Natural killer cell treated with Interleukin-12 subunit alpha and Interleukin-12 subunit beta and Interleukin-15 and Interleukin-18, amount 100 ng/mL, for 72 hours (primary cell): ENCODE data around the gene NMNAT3. TPM values are rescaled to one million over a fixed set of nuclear protein-coding genes. Genes with fewer than 3 reads are reported as not detected.
"Not testable (repeated sequence)": the region's sequence is repeated elsewhere in the genome, so short reads cannot be mapped to it uniquely, and the experiment has no call there.

ENCODE experiments used
- ATAC-seq, 2 donors: fragments of 150-1000 bp; cut with Tn5 transposase in 1 of 2; sonication (Bioruptor Pico), chemical (Tn5 transposase) in 1 of 2; 2 replicates each; pipeline ENCODE4 v1.10.0; 2021
- DNase-seq: peaks from one replicate; pipeline ENCODE4 v3.0.0; 2022; ENCODE audit warnings: low spot score
- H3K27ac Mint-ChIP-seq, 2 donors: 1 replicate in 1 of 2; 2 replicates in 1 of 2; pipeline ENCODE4 v1.8.0; 2022; ENCODE audit warnings: mixed read lengths in 2 of 2, mild to moderate bottlenecking in 1 of 2, moderate library complexity in 1 of 2
- H3K27me3 Mint-ChIP-seq, 2 donors: 1 replicate in 1 of 2; 2 replicates in 1 of 2; pipeline ENCODE4 v1.8.0; 2022; ENCODE audit warnings: mixed read lengths in 2 of 2
- H3K36me3 Mint-ChIP-seq: one replicate; pipeline ENCODE4 v1.8.0; 2022; ENCODE audit warnings: mixed read lengths
- H3K4me1 Mint-ChIP-seq, 2 donors: 1 replicate in 1 of 2; 2 replicates in 1 of 2; pipeline ENCODE4 v1.8.0; 2022; ENCODE audit warnings: low read depth in 2 of 2, mixed read lengths in 2 of 2, mild to moderate bottlenecking in 1 of 2
- H3K4me3 Mint-ChIP-seq: one replicate; pipeline ENCODE4 v1.8.0; 2022; ENCODE audit warnings: mixed read lengths
- H3K9me3 Mint-ChIP-seq: 2 replicates; pipeline ENCODE4 v1.8.0; 2022; ENCODE audit warnings: mixed read lengths
- total RNA-seq, 2 donors: library from RNA; stranded (reverse); gene quantifications; one replicate each; pipeline ENCODE4 v1.2.3, GENCODE V29; 2022

NMNAT3 gene
- total RNA-seq, 2 donors from 2014 or later: 3.4 to 5.0 TPM

DNA sequence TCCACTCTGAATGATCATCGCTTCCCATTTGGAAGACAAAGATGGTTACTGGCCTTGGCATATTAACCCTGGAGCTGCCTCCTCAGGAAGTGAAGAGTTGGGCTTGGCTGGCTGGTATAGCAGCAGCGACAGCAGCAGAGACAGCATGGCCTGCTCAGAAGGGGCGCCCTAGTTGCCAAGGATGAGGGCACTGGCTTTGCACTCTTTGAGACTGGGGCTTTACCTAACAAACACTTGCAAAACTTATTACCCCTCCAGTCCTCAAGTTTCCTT, 69.7 kb downstream of the NMNAT3 start:
- DNase-seq (no peak), ATAC-seq (no peak)
- Mint-ChIP-seq H3K4me3 (no peak overlapping the region), H3K4me1 (no peaks in the 10 kb centered on the region), H3K27ac (no peak overlapping the region), H3K9me3 (no peaks in the 10 kb centered on the region), H3K36me3 (no peaks in the 10 kb centered on the region), H3K27me3 (peaks cover 0 to 3% of the 10 kb centered on the region in 2 donors)

DNA sequence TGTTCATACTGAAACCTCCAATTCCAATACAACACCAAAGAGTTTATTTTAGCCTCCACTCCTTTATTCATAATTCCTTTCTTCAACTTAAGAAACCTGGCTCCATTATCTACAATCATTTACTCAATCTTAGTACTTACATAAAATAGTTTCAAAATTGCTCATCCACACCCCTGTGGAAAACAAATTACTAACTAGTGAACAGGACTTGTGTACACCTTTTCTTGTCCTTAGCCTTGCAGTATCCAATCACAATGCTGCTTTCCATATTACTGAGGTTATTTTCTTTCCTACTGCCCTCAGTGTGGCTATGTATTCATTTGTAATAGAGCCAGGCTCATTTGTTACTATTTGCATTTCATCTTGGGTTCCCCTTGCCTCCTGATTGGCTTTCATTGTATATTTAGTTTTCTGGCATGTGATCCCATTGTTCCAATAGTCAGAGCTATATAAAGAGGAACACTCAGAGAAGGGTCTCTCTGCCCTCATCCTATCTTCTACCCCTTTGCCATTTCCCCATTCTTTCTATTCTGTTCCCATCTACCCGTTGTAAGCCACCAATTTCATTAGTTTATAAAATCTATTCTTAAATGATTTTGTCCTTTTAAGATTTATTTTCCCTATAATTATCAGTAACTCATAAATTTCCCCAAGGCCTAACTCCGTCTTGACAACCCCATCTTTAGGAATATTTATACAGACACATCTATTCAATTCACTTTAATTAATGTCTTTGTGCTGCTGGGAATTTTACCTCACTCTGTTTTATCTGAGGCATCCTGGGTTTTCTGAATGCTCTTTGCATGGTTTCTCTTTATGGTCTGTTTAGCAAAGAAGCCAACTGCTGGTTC, 70.3 kb downstream of the NMNAT3 start:
- H3K4me3 Mint-ChIP-seq: no peak overlapping the region
- H3K4me1 Mint-ChIP-seq: no peaks in the 10 kb centered on the region
- ATAC-seq: no peak
- no peak for DNase-seq
- H3K36me3 Mint-ChIP-seq: no peaks in the 10 kb centered on the region
- H3K27ac Mint-ChIP-seq: no peak overlapping the region
- H3K9me3 Mint-ChIP-seq: no peaks in the 10 kb centered on the region
- peaks cover 0 to 3% of the 10 kb centered on the region in 2 donors for H3K27me3 Mint-ChIP-seq

DNA sequence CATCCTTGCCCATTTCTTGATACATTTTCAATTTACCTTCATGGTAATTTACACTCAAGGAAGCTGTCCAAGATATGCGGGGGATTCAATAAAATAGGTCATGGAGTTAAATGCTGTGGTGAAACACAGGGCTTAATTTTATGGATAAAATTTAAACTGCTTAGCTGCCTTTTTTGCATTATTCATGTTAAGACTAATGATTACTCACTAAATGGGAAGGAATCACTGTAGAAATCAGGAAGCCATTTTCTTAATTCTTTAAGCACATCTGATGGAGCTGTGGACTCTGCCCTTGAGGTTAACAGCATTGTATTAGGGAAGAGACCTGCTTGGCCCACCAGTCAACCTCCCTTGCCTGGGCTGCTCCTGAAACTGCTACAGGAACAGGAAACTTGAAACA, 75.8 kb downstream of the NMNAT3 start:
- Mint-ChIP-seq H3K4me1 (no peaks in the 10 kb centered on the region), H3K27me3 (no peaks in the 10 kb centered on the region), H3K4me3 (no peak overlapping the region), H3K9me3 (no peaks in the 10 kb centered on the region), H3K36me3 (no peaks in the 10 kb centered on the region), H3K27ac (no peak overlapping the region)
- DNase-seq (no peak), ATAC-seq (no peak)

DNA sequence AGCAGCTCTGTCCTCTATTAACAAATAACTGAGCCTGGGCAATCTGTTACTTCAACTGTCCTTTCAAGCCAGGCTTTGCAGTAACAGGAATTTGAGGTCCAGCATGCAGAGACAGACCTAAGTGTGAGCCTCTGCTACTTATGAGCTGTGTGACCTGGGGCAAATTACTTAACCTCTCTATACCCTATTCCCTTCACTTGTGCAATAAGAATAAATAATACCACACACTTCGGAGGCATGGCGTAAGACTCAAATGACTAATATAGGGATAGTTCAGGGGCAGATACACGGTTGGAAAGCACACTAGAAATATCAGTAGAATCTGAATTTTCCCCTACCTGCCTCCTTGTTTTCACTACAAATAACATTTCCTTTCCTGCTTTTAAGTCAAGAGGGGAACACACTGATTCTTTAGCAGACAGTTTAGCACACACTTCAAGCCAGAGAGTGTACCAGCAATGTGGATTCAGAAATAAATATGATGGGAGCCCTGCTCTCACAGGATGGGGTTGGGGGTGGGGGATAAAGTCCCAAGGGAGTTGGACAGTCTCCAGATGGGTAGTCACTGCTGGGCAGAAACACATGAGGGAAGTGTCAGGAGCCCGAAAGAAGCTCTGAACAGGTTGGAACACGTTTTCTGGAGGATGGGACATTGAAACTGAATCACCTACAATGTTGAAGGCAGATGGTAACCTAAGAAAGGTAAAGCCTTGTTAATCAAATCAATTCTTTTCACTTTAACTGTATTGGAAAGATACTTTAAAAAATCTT, 76.4 kb downstream of the NMNAT3 start:
- Mint-ChIP-seq H3K9me3 (no peaks in the 10 kb centered on the region), H3K36me3 (no peaks in the 10 kb centered on the region), H3K4me3 (no peak overlapping the region), H3K4me1 (no peaks in the 10 kb centered on the region), H3K27ac (no peak overlapping the region), H3K27me3 (no peaks in the 10 kb centered on the region)
- ATAC-seq (no peak), DNase-seq (no peak)

DNA sequence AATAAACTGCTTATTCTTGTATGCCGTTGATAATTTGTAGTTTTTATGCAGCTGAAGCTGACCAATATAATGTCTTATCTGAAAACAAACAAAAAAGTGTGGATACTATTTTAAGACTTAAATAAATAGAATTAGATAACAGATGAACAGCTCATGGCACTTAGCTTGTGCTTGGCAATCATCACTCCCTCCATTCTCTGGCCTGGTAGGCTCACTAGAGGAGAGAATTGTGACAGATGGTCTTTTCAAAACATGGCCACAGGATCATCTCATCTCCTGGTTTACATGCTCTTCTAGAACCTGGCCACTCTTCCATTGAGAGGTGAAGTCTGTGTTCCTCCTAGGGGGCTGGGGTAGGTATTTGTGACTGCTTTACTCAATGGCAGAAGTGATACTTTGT, 79.8 kb downstream of the NMNAT3 start:
- Mint-ChIP-seq H3K27me3 (no peaks in the 10 kb centered on the region), H3K4me1 (no peaks in the 10 kb centered on the region), H3K27ac (no peak overlapping the region), H3K4me3 (no peak overlapping the region), H3K36me3 (no peaks in the 10 kb centered on the region), H3K9me3 (no peaks in the 10 kb centered on the region)
- no peak for DNase-seq
- ATAC-seq: no peak

DNA sequence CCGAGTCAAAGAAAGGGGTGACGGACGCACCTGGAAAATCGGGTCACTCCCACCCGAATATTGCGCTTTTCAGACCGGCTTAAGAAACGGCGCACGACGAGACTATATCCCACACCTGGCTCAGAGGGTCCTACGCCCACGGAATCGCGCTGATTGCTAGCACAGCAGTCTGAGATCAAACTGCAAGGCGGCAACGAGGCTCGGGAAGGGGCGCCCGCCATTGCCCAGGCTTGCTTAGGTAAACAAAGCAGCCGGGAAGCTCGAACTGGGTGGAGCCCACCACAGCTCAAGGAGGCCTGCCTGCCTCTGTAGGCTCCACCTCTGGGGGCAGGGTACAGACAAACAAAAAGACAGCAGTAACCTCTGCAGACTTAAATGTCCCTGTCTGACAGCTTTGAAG, 86.6 kb downstream of the NMNAT3 start:
- H3K9me3 Mint-ChIP-seq, ATAC-seq, H3K4me1 Mint-ChIP-seq, DNase-seq, H3K27me3 Mint-ChIP-seq, H3K27ac Mint-ChIP-seq, H3K4me3 Mint-ChIP-seq, H3K36me3 Mint-ChIP-seq: not testable (repeated sequence)

DNA sequence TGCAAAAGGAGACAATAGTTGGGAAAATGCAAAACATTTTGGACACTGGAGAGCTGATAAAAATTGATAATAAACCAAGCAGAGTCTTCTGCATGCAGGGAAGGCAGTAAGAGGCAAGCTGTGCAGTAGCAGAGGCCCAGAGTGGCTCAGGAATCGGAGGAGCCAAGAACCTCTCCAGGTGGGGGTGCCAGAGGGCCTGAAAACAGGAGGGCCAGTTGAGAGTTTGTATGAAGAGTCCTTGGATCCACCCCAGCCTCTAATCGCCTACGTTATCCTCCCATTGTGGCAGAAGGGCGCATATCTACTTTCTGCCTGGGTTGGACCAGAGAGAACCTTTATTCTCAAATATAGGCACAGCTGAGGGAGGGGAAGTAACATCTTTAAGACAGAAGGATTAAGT, 89.3 kb downstream of the NMNAT3 start:
- no peak for DNase-seq
- H3K4me1 Mint-ChIP-seq: peaks cover 5 to 7% of the 10 kb centered on the region in 2 donors
- no peak for ATAC-seq
- no peak overlapping the region for H3K4me3 Mint-ChIP-seq
- H3K27ac Mint-ChIP-seq: no peak overlapping the region
- H3K36me3 Mint-ChIP-seq: no peaks in the 10 kb centered on the region
- no peaks in the 10 kb centered on the region for H3K27me3 Mint-ChIP-seq
- no peaks in the 10 kb centered on the region for H3K9me3 Mint-ChIP-seq

DNA sequence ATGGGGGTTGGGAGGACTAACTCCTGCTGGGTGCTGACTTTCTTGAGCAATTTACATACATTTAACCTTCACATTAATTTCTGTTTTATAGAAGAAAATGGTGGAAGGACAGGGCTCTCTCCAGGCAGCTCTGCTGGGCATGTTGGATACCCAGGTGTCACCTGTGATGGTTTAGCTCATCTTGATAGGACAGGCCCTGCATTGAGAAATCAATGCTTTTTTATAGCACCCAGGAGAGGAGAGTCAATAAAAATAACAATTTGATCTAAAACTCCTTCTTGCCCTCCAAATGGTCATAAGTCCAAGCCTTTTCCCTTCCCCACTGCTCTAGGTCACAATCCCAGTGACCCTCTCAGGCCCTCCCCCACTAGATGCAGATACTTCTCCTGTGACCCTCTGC, 90.0 kb downstream of the NMNAT3 start:
- no peaks in the 10 kb centered on the region for H3K27me3 Mint-ChIP-seq
- no peaks in the 10 kb centered on the region for H3K36me3 Mint-ChIP-seq
- no peak overlapping the region for H3K4me3 Mint-ChIP-seq
- DNase-seq (no peak), ATAC-seq (no peak)
- no peaks in the 10 kb centered on the region for H3K9me3 Mint-ChIP-seq
- H3K4me1 Mint-ChIP-seq: peaks cover 5 to 7% of the 10 kb centered on the region in 2 donors
- H3K27ac Mint-ChIP-seq: no peak overlapping the region

DNA sequence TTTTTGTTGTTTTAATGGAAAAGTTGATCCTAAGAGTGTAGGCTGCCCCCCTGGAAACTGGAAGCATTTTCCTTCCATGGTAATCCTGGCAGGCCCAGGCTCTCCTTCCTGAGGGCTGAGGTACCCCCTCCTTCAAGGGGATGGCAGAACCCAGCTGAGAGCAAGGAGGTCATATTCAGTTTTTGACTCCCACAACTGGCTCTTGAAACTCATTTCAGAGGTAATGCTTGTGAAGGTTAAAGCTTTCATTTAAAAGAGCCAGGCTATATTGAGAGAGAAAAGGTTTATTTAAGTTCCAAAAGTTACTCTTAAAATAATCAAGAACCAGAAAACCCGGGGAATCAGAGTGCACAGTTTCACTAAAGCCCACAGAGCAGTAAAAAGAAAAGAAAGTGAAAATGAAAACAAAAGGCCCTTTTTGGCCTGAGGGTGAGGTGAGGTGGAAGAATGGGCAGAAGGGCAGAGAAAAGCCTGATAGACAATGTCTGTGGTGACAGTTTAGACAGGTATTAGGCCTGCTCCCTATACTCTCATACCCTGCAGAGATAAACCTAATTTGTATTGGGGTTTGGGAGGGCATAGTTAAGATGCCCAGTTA, 91.3 kb downstream of the NMNAT3 start:
- no peak overlapping the region for H3K4me3 Mint-ChIP-seq
- peaks cover 5 to 7% of the 10 kb centered on the region in 2 donors for H3K4me1 Mint-ChIP-seq
- ATAC-seq: no peak

DNA sequence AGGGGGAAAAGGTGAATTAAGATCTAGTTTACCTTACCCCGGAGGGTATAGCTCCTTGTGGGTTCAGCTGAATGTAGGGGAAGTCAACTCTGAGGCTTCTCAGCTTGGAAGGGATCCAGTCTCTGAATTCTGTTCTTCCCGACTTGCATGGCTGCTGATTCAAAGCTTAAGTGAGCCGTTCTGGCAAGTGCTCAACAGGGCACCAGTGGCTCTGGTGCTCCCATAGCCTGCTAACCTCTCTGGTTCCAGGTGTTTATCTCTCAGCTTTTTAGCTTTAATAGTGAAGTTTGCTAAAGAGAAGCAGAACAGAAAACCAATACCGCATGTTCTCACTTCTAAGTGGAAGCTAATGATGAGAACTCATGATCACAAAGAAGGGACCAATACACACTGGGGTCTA, 92.0 kb downstream of the NMNAT3 start:
- Mint-ChIP-seq H3K4me3 (no peak overlapping the region), H3K27ac (peak overlapping the region in 1 of 2 donors; percentile 15), H3K27me3 (no peaks in the 10 kb centered on the region), H3K9me3 (no peaks in the 10 kb centered on the region), H3K4me1 (peaks cover 5 to 7% of the 10 kb centered on the region in 2 donors), H3K36me3 (no peaks in the 10 kb centered on the region)
- DNase-seq (no peak), ATAC-seq (no peak)

More for the DNA sequence above, 91.3 kb downstream of the NMNAT3 start:
- H3K36me3 Mint-ChIP-seq: no peaks in the 10 kb centered on the region
- no peaks in the 10 kb centered on the region for H3K27me3 Mint-ChIP-seq
- no peak for DNase-seq
- no peaks in the 10 kb centered on the region for H3K9me3 Mint-ChIP-seq
- H3K27ac Mint-ChIP-seq: peak overlapping the region in 1 of 2 donors; percentile 15

DNA sequence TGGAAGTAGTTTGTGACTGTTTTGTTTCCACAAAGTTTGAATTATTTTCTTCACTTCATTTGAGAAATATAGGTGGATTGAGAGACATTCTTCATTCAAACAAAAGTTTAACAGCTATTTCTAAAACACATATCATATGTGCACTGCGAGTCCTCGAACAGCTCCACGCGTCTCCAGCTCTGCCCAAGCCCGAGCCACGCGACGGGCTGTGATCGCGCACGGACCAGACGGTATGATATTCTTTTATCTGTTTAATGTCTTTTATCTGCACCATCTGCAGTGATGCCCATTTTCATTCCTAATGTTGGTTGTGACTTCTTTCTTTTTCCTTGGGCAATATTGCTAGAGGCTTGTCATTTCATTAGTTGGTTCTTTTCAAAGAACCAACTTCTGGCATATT, 94.1 kb downstream of the NMNAT3 start:
- not testable (repeated sequence) for DNase-seq, ATAC-seq, H3K4me1 Mint-ChIP-seq, H3K9me3 Mint-ChIP-seq, H3K4me3 Mint-ChIP-seq, H3K36me3 Mint-ChIP-seq, H3K27me3 Mint-ChIP-seq, H3K27ac Mint-ChIP-seq

DNA sequence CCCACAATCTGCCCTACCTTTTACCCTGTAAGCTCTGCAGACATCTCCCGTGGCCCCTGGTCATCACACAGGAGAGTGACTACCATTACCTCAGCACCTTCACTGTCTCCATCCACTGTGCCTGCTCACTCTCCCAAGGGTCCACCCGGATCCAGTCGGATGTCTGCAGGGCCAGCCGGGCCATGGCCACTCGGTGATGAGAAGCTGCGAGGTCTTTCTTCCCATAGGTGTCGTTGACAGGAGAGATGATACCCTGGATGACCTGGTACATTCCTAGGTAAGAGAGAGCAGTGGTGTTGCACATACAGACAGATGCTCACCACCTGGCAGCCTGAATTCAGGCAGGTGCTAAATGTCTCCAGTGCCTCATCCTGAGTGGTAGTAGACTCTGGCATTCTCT, 99.0 kb downstream of the NMNAT3 start:
- DNase-seq (no peak), ATAC-seq (peak; percentile 44 to 57)
- Mint-ChIP-seq H3K27me3 (no peaks in the 10 kb centered on the region), H3K27ac (no peak overlapping the region), H3K9me3 (no peaks in the 10 kb centered on the region), H3K36me3 (no peaks in the 10 kb centered on the region), H3K4me1 (no peaks in the 10 kb centered on the region), H3K4me3 (no peak overlapping the region)

DNA sequence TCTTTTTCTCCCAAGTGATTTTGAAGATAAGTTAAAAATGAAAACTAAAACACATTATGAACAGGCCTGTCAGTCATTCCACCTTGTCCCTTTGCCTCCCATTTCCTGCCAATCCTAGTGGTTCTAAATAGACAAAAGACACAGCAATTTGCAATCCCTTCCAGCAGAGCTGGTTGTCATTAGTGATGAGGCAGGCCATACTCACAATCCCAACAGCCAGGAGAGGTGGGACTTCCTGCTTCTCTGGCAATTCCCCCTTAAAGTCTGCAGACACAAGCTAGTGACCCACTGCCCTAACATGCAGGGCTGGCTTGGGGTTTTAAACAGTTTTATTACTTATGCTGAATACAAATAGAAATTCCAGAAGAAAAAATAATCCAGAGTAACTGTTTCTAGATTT, 99.9 kb downstream of the NMNAT3 start:
- Mint-ChIP-seq H3K4me1 (no peaks in the 10 kb centered on the region), H3K9me3 (no peaks in the 10 kb centered on the region), H3K27me3 (no peaks in the 10 kb centered on the region), H3K27ac (no peak overlapping the region), H3K36me3 (no peaks in the 10 kb centered on the region), H3K4me3 (no peak overlapping the region)
- ATAC-seq (no peak), DNase-seq (no peak)

DNA sequence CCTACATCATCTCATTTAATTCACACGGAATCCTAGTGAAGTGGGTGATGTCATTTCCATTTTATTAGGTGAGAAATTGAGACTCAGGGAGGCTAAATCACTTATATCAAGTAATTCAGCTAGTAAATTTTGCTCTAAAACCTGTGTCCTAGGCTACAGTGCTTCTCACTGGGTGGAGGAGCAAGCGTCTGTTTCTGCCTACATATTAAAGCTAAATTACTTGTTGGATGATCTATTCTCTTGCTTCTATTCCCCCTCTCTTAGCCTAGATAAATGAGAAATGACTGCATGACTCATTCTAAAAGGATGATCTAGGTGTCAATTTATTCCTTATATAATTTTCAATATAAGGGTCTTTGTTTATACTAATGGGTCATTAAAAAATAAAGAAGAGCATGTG, 100.4 kb downstream of the NMNAT3 start:
- DNase-seq (no peak), ATAC-seq (no peak)
- Mint-ChIP-seq H3K4me1 (no peaks in the 10 kb centered on the region), H3K4me3 (no peak overlapping the region), H3K36me3 (no peaks in the 10 kb centered on the region), H3K9me3 (no peaks in the 10 kb centered on the region), H3K27me3 (no peaks in the 10 kb centered on the region), H3K27ac (no peak overlapping the region)
